HFFc6 (cell line): ENCODE data around the gene NPM1. TPM values are rescaled to one million over a fixed set of nuclear protein-coding genes. Genes with fewer than 3 reads are reported as not detected.
"Not testable (repeated sequence)": the region's sequence is repeated elsewhere in the genome, so short reads cannot be mapped to it uniquely, and the experiment has no call there.

ENCODE experiments used
- DNase-seq: peaks from one replicate; pipeline ENCODE4 v3.0.0-alpha.2; 2018
- H3K27ac Mint-ChIP-seq: 2 replicates; pipeline ENCODE4 v1.8.0; 2020; ENCODE audit warnings: mild to moderate bottlenecking, mixed read lengths
- H3K27me3 Mint-ChIP-seq: 2 replicates; pipeline ENCODE4 v1.8.0; 2021; ENCODE audit warnings: mild to moderate bottlenecking, moderate library complexity, mixed read lengths; ENCODE audit not compliant: insufficient read depth
- H3K36me3 Mint-ChIP-seq: 2 replicates; pipeline ENCODE4 v1.8.0; 2021; ENCODE audit warnings: low read depth, mixed read lengths
- H3K4me1 Mint-ChIP-seq: 2 replicates; pipeline ENCODE4 v1.8.0; 2020; ENCODE audit warnings: low read depth, mixed read lengths
- H3K4me3 Mint-ChIP-seq: 2 replicates; pipeline ENCODE4 v1.8.0; 2020; ENCODE audit warnings: mild to moderate bottlenecking, moderate library complexity, mixed read lengths
- H3K9me3 Mint-ChIP-seq: 2 replicates; pipeline ENCODE4 v1.8.0; 2020; ENCODE audit warnings: mild to moderate bottlenecking, mixed read lengths
- total RNA-seq, 6 experiments: library from RNA; stranded (reverse); fragmentation: NEBNext Ultra II Directional; extraction: Animal tissue kit (Norgen Biotek cat#: 25700); gene quantifications; 2 replicates in 1 of 6; 3 replicates in 5 of 6; pipeline ENCODE4 v1.2.3, GENCODE V29; 2021
- TF ChIP-seq, protein P1 (sequence below): fragments of 200-600 bp; sonication (generic); IDR thresholded peaks from 2 replicates; pipeline ENCODE4 v1.5.0; 2021; ENCODE audit warnings: antibody characterized with exemption, mild to moderate bottlenecking

Gene NPM1
- total RNA-seq, 6 experiments from 2014 or later, result 1,557 to 2,328 (median 1,897) TPM

DNA sequence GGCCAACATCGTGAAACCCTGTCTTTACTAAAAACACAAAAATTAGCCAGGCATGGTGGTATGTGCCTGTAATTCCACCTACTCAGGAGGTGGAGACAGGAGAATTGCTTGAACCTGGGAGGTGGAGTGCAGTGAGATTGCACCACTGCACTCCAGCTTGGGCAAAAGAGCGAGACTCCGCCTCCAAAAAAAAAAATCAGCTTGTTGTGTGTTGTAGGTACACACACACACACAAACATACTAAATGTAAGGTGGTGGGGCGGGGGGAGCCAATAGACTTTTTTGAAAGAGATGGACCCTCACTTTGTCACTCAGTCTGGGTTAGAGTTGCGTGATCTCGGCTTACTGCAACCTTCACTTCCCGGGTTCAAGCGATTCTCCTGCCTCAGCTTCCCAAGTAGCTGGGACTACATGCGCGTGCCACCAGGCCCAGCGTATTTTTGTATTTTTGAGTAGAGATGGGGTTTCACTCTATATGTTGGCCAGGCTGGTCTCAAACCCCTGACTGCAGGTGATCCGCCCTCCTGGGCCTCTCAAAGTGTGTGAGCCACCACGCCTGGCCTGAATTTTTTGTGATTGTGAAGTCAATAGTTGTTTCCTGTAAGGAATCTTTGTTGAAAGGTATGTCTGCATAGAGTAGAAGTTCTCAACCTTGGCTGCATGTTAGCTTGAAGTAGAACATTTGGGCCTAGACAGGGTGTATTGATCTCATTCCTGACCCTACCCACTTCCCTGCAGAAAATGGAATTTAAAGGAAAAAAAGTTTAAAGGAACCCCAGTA lies 13.7 kb downstream of the NPM1 start:
- no peaks in the 10 kb centered on the region for H3K9me3 Mint-ChIP-seq
- H3K4me1 Mint-ChIP-seq, result peaks cover 49% of the 10 kb centered on the region
- peaks cover 60% of the 10 kb centered on the region for H3K36me3 Mint-ChIP-seq
- DNase-seq, result no peak
- H3K27me3 Mint-ChIP-seq, result peaks cover 8% of the 10 kb centered on the region
- TF ChIP-seq, protein P1, sequence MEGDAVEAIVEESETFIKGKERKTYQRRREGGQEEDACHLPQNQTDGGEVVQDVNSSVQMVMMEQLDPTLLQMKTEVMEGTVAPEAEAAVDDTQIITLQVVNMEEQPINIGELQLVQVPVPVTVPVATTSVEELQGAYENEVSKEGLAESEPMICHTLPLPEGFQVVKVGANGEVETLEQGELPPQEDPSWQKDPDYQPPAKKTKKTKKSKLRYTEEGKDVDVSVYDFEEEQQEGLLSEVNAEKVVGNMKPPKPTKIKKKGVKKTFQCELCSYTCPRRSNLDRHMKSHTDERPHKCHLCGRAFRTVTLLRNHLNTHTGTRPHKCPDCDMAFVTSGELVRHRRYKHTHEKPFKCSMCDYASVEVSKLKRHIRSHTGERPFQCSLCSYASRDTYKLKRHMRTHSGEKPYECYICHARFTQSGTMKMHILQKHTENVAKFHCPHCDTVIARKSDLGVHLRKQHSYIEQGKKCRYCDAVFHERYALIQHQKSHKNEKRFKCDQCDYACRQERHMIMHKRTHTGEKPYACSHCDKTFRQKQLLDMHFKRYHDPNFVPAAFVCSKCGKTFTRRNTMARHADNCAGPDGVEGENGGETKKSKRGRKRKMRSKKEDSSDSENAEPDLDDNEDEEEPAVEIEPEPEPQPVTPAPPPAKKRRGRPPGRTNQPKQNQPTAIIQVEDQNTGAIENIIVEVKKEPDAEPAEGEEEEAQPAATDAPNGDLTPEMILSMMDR, result no peak
- peak overlapping the region; percentile 11; the same call in 1 of the 2 replicates for H3K4me3 Mint-ChIP-seq
- H3K27ac Mint-ChIP-seq, result peak overlapping the region; percentile 54

DNA sequence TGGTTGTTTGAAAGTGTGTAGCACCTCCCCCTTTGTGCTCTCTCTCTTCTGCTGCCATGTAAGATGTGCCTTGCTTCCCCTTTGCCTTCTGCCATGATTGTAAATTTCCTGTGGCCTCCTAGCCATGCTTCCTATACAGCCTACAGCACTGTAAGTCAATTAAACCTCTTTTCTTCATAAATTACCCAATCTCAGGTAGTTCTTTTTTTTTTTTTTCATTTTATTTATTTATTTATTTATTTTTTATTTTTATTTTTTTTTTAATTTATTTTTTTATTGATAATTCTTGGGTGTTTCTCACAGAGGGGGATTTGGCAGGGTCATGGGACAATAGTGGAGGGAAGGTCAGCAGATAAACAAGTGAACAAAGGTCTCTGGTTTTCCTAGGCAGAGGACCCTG lies 15.1 kb downstream of the NPM1 start:
- not testable (repeated sequence) for H3K9me3 Mint-ChIP-seq, H3K4me3 Mint-ChIP-seq, DNase-seq, H3K27me3 Mint-ChIP-seq, H3K27ac Mint-ChIP-seq
- Mint-ChIP-seq H3K36me3 (peaks cover 60% of the 10 kb centered on the region), H3K4me1 (peaks cover 52% of the 10 kb centered on the region)

DNA sequence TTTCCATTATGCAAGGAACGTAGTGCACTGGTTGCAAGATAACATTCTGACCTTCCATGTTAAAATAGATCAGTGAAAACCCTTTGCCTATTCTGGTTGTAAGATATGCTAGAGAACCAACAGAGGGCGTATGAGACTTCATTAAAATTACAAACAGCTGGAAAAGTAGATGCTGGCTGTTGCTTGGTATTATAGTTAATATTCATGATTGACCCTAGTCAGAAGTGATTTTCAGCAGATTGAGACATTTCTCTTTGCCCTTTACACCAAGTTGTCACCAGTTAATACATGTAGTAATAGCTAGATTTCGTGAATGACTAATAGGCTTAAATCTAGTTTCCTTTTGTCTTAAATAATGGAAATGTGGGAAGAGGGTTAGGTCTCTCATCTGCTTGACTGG lies 18.0 kb downstream of the NPM1 start:
- Mint-ChIP-seq H3K27me3 (peaks cover 9% of the 10 kb centered on the region), H3K36me3 (peaks cover 63% of the 10 kb centered on the region), H3K4me3 (peak overlapping the region; percentile 27; the same call in 1 of the 2 replicates), H3K27ac (peak overlapping the region; percentile 67), H3K4me1 (peaks cover 59% of the 10 kb centered on the region), H3K9me3 (no peaks in the 10 kb centered on the region)
- DNase-seq, result peak; percentile 36
- TF ChIP-seq, protein P1, result peak; percentile 73

DNA sequence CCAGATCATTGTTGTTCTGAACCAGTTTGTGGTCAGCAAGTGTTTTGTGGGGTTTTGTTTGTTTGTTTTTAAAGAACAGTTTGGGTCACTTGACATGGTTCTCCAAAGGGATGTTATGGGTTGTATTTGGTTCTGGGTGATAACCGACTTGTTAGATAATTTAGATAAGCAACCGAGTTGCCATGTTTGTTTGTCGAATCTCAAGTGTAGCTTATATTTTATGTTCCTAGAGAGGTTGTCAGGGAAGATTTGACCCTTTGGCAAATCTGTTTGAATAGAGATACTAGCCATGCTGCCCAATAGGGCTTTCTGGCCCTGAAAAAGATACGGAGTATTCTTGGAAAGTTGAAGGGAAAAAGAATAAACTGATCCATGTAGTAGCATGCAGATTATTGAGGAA lies 19.6 kb downstream of the NPM1 start:
- TF ChIP-seq, protein P1, result no peak
- no peaks in the 10 kb centered on the region for H3K9me3 Mint-ChIP-seq
- peaks cover 62% of the 10 kb centered on the region for H3K36me3 Mint-ChIP-seq
- peaks cover 9% of the 10 kb centered on the region for H3K27me3 Mint-ChIP-seq
- H3K4me1 Mint-ChIP-seq, result peaks cover 60% of the 10 kb centered on the region
- H3K4me3 Mint-ChIP-seq, result no peak overlapping the region; the same call in 1 of the 2 replicates
- DNase-seq, result no peak
- H3K27ac Mint-ChIP-seq, result peak overlapping the region; percentile 36

GRCh38 chr5:171409164-171410136 lies 21.8 kb downstream of the NPM1 start:
- H3K4me1 Mint-ChIP-seq, result peaks cover 65% of the 10 kb centered on the region
- peaks cover 9% of the 10 kb centered on the region for H3K27me3 Mint-ChIP-seq
- H3K36me3 Mint-ChIP-seq, result peaks cover 72% of the 10 kb centered on the region
- no peak for DNase-seq
- peak overlapping the region; percentile 39; the same call in 1 of the 2 replicates for H3K4me3 Mint-ChIP-seq
- H3K27ac Mint-ChIP-seq, result peak overlapping the region; percentile 32
- H3K9me3 Mint-ChIP-seq, result no peaks in the 10 kb centered on the region
- TF ChIP-seq, protein P1, result no peak
